Kidney (tissue), 14 donors: ENCODE results near the gene MEFV. TPM values are rescaled to one million over a fixed set of nuclear protein-coding genes. Genes with fewer than 3 reads are reported as not detected.

ENCODE experiments used
- DNase-seq, 5 donors: peaks; one replicate each; pipeline ENCODE4 v3.0.0-alpha.2; 2013 to 2020
- FAIRE-seq: peaks from 2 replicates; lab custom pipeline; 2012; peaks lifted over from hg19 to GRCh38; lab: Jason Lieb, UNC
- H3K27ac ChIP-seq, 2 donors: one replicate each; pipeline ENCODE4 v1.7.0; 2013; ENCODE audit warnings: low read depth in 2 of 2, low read length in 2 of 2, inconsistent platforms in 1 of 2
- H3K27me3 ChIP-seq: one replicate; pipeline ENCODE4 v1.7.1; 2013; ENCODE audit warnings: low read length, inconsistent platforms; ENCODE audit not compliant: control insufficient read depth, insufficient read depth
- H3K36me3 ChIP-seq, 3 donors: one replicate each; pipeline versions ENCODE4 v1.7.0 to v1.7.1; 2013; ENCODE audit warnings: low read length in 3 of 3, control low read depth in 1 of 3, inconsistent platforms in 1 of 3; ENCODE audit not compliant: insufficient read depth in 3 of 3, control insufficient read depth in 2 of 3
- H3K4me1 ChIP-seq, 3 donors: one replicate each; pipeline versions ENCODE4 v1.7.0 to v1.7.1; 2013; ENCODE audit warnings: low read length in 3 of 3, inconsistent platforms in 1 of 3, low read depth in 1 of 3; ENCODE audit not compliant: control insufficient read depth in 2 of 3, insufficient read depth in 2 of 3
- H3K4me3 ChIP-seq, 3 donors: one replicate each; pipeline versions ENCODE4 v1.7.0 to v1.8.1; 2013; ENCODE audit warnings: low read length in 3 of 3, control low read depth in 1 of 3, inconsistent platforms in 1 of 3
- H3K9ac ChIP-seq, 3 donors: one replicate each; pipeline versions ENCODE4 v1.7.0 to v1.7.1; 2013; ENCODE audit warnings: low read length in 3 of 3, control low read depth in 1 of 3, inconsistent platforms in 1 of 3
- H3K9me3 ChIP-seq, 3 donors: one replicate each; pipeline versions ENCODE4 v1.7.0 to v1.7.1; 2013; ENCODE audit warnings: low read length in 3 of 3, control low read depth in 1 of 3, inconsistent platforms in 1 of 3; ENCODE audit not compliant: control insufficient read depth in 2 of 3, insufficient read depth in 1 of 3
- intact Hi-C: fragments of 100-400 bp; cut with DNase I; formaldehyde crosslinking; loops from one replicate; pipeline ENCODE4 v1.11.1; 2022
- polyA plus RNA-seq: library from polyadenylated mRNA; stranded (reverse); fragments of 350-450 nt; fragmentation: Illumina TruSeq; extraction: RNeasy Lipid Tissue Mini Kit (QIAGEN cat#74804); gene quantifications from one replicate; pipeline ENCODE4 v1.2.3, GENCODE V29; 2014; ENCODE audit warnings: low read depth, low replicate concordance; ENCODE audit not compliant: insufficient read depth
- total RNA-seq: library from RNA; stranded (reverse); fragmentation: NEBNext Ultra II Directional; extraction: Animal tissue kit (Norgen Biotek cat#: 25700); gene quantifications from one replicate; pipeline ENCODE4 v1.2.1, GENCODE V29; 2021
- TF ChIP-seq, protein P1 (sequence below): IDR thresholded peaks from 3 replicates; pipeline ENCODE4 v1.5.1; 2012; ENCODE audit warnings: mild to moderate bottlenecking, moderate library complexity, borderline replicate concordance; ENCODE audit not compliant: insufficient read depth; ENCODE audit errors: extremely low read depth
- donor health status: control.
- donor health status: control.
- donor health status: control.
- donor health status: control.
- donor health status: control.
- donor health status: DM: yes; HTN: yes; CAD: no.
- donor health status: Normal renal cell carcinoma (clear cell type).

Gene MEFV
- total and polyA plus RNA-seq, 2 donors from 2014 or later = 4.1 TPM; not detected in 1

DNA sequence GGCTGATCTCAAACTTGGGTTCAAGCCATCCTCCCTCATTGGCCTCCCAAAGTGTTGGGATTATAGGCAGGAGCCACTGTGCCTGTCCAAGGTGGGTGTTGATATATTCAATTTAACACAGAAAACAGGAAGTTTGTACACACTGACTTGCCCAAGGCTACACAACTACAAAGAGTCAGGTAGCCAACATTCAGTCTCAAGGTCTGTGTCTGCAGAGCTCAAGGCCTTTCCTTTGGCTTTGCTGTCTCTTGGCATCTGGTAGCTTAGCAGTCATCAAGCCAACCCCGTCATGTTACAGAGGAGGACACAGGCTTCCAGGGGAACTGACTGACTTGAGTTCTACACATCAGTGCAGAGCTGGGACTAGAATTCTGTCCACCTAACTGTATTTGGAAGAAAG is 11.9 kb upstream of the MEFV start:
- DNase-seq (no peak), FAIRE-seq (no peak)
- Histone ChIP-seq H3K9ac (no peak overlapping the region), H3K36me3 (no peaks in the 10 kb centered on the region), H3K27me3 (no peaks in the 10 kb centered on the region), H3K27ac (no peak overlapping the region), H3K9me3 (no peaks in the 10 kb centered on the region), H3K4me3 (no peak overlapping the region), H3K4me1 (peaks cover 0 to 4% (median 0%) of the 10 kb centered on the region in 3 donors)
- intact Hi-C loops = no loop called here
- TF ChIP-seq, protein P1, sequence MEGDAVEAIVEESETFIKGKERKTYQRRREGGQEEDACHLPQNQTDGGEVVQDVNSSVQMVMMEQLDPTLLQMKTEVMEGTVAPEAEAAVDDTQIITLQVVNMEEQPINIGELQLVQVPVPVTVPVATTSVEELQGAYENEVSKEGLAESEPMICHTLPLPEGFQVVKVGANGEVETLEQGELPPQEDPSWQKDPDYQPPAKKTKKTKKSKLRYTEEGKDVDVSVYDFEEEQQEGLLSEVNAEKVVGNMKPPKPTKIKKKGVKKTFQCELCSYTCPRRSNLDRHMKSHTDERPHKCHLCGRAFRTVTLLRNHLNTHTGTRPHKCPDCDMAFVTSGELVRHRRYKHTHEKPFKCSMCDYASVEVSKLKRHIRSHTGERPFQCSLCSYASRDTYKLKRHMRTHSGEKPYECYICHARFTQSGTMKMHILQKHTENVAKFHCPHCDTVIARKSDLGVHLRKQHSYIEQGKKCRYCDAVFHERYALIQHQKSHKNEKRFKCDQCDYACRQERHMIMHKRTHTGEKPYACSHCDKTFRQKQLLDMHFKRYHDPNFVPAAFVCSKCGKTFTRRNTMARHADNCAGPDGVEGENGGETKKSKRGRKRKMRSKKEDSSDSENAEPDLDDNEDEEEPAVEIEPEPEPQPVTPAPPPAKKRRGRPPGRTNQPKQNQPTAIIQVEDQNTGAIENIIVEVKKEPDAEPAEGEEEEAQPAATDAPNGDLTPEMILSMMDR = no peak

DNA sequence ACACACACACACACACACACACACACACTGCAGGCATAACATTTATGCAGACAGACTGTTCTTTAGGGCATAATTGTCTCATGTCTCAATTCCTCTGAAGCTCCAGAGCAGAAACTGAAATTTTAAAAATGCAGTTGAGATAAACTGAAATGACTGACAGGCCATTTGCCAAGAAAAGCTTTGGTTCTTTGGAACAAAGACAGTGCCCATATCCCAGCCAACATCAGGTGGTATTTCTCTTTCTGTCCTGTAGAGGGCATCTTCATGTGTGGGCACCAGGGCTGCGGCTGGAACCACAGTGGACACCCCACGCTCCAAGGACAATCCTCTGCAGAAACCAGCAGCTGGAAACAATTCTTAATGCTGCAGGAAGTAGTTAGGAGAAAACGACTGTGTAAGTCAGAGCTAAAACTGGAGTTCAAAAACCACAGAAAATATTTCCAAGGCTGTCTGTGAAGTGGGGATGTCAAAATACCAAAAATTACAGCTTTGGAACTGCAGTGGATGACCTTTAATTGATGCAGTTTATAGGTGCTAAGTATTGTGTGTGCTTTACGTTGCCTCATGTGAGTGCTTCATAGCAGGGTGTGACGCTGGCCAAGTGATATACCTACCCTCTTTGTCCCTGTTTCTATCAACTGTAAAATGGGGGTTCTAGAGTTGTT is 10.6 kb upstream of the MEFV start:
- intact Hi-C loops = no loop called here

DNA sequence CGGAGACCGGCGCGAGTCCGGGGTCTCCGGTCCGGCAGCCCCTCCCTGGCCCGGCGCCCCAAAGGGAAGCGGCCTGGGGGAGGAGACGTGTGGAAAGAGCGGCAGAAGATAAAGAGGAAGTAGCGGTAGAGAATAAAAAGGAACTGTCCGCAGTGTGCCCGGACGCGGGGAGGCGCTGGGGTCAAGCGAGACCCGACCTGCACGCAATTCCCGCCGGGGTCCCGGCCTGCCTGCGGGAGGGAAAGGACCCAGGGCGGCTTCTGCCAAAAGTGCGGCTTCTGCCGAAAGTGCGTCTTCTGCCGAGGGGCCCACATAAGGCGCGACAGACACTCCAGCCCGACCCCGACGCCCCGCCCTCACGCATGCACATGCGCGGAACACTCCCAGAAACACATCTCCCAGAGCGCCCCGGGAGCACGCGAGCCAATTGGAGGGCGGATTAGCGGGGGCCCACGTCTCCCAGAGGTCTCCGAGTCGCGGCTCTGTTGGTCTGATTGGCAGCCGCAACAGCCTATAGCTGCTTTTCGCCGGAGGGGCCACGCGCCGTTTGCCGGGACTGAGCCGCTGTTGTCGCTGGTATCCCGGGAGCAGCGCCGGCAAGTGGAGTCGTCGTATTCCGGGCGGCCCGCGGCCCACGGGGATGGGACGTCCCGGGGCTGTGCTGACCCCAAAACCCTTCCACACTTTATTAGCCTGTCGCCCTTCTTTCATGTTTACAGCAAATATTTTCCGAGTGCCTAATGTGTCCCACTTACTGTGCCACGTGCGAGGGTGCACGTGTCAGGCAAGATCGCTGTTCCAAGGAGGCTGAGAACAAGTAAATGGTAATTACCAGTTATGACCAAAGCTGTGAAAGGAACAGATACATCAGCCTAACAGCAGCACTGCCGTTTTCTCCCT is 8.0 kb upstream of the MEFV start:
- intact Hi-C loops = no loop called here
- no peaks in the 10 kb centered on the region for H3K36me3 ChIP-seq
- peak overlapping the region; percentile 87 to 90 for H3K27ac ChIP-seq
- H3K4me3 ChIP-seq = peak overlapping the region; percentile 83 to 88 (median 87)
- peak; percentile 3 for FAIRE-seq
- H3K4me1 ChIP-seq = peaks cover 0 to 4% (median 0%) of the 10 kb centered on the region in 3 donors
- DNase-seq = peak; percentile 98 to 99 (median 99)
- no peaks in the 10 kb centered on the region for H3K9me3 ChIP-seq
- H3K27me3 ChIP-seq = no peaks in the 10 kb centered on the region
- TF ChIP-seq, protein P1 = no peak
- peak overlapping the region; percentile 45 to 77 (median 60) for H3K9ac ChIP-seq

More for the DNA sequence above, 10.6 kb upstream of the MEFV start:
- H3K27ac ChIP-seq = no peak overlapping the region
- TF ChIP-seq, protein P1 = peak; percentile 44
- FAIRE-seq = no peak
- H3K4me1 ChIP-seq = peaks cover 0 to 4% (median 0%) of the 10 kb centered on the region in 3 donors
- no peak overlapping the region for H3K9ac ChIP-seq
- DNase-seq = peak in 3 of 5 donors; percentile 17 to 53 (median 19)
- no peaks in the 10 kb centered on the region for H3K36me3 ChIP-seq
- H3K27me3 ChIP-seq = no peaks in the 10 kb centered on the region
- H3K9me3 ChIP-seq = no peaks in the 10 kb centered on the region
- H3K4me3 ChIP-seq = no peak overlapping the region
